ENCODE data around the gene M1AP. TPM values are rescaled to one million over a fixed set of nuclear protein-coding genes. Genes with fewer than 3 reads are reported as not detected.

Gene M1AP
- total RNA-seq, 4 donors from 2014 or later, result 0.19 TPM; not detected in 3

DNA sequence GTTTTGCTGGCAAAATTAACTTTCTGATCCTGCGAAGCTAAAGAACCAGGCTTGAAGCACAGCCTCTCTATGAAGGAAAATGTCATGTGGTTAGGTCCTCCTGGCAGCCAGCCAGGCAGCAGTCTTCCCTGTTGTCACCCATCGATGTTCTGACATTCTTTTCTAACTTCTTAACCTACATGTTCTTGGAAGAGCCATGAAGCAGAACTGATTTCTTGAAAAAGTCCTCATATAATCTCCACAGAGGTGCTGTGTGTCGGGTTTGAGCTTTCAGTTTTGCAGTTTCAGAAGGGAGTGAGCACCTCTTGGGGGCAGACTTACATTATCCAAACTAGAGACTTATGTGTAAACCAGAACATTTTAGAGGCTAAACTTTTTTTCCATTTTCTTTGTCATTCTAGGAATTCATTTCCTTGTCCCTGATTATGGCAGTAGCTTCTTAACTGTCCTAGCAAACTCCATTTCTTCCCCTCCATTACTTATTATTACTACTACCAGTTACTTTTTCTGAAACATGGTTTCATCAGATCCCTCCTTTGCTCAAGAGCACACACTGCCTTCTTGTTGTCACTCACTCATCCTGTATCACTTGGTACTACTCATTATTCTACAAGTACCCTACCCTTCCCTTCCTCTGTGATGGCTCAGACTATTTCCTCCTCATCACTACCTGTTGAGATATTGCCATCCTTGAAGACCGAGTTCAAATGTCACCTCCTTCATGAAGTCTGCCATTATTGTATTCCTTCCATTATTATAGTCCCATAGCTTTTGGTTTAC is 62.5 kb downstream of the M1AP start:
- Histone ChIP-seq H3K4me3 (no peak overlapping the region), H3K27me3 (peaks cover 0 to 23% (median 0%) of the 10 kb centered on the region in 4 donors), H3K36me3 (no peaks in the 10 kb centered on the region), H3K27ac (no peak overlapping the region), H3K4me1 (no peaks in the 10 kb centered on the region), H3K9me3 (no peaks in the 10 kb centered on the region)
- WGBS, 2 donors, result 45 to 48% methylated on average over 4 of the region's 4 CpGs
- no peak for DNase-seq
- TF ChIP-seq POLR2A (IDR thresholded peaks at IDR 0.05), result no peak
- TF ChIP-seq, protein P1, sequence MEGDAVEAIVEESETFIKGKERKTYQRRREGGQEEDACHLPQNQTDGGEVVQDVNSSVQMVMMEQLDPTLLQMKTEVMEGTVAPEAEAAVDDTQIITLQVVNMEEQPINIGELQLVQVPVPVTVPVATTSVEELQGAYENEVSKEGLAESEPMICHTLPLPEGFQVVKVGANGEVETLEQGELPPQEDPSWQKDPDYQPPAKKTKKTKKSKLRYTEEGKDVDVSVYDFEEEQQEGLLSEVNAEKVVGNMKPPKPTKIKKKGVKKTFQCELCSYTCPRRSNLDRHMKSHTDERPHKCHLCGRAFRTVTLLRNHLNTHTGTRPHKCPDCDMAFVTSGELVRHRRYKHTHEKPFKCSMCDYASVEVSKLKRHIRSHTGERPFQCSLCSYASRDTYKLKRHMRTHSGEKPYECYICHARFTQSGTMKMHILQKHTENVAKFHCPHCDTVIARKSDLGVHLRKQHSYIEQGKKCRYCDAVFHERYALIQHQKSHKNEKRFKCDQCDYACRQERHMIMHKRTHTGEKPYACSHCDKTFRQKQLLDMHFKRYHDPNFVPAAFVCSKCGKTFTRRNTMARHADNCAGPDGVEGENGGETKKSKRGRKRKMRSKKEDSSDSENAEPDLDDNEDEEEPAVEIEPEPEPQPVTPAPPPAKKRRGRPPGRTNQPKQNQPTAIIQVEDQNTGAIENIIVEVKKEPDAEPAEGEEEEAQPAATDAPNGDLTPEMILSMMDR (IDR thresholded peaks at IDR 0.05), result no peak
- intact Hi-C loops (cut with DNase I), result loop anchor here (10.0 kb wide), 1 partner anchor 101 kb away; the partner anchor contains the start of genes CCDC142 and TTC31

DNA sequence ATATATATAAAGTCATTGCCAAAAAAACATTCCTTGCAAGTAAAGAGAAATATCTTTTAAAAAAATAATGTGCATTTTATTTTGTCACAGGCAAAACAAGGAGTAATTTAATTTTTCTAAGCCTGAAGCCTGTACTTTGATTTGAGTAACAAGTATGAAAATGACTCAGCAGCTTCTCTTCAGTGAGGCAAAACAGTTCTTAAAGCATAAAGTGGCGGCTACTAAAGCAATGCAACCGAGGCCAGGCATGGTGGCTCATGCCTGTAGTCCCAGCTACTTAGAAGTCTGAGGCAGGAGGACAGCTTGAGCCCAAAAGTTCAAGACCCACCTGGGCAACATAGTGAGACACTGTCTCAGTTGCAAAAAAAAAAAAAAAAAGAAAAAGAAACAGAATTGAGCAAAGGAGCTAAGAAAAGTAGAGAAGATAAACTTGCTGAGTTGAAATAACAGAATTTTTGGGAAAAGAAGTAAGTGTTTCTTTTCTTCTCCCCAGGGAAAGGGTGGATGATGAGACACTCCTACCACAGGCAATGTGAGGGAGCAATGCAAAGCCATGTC is 64.0 kb downstream of the M1AP start:
- TF ChIP-seq POLR2A (IDR thresholded peaks at IDR 0.05), result no peak
- TF ChIP-seq, protein P1 (IDR thresholded peaks at IDR 0.05), result no peak
- H3K36me3 ChIP-seq, result no peaks in the 10 kb centered on the region
- no peak overlapping the region for H3K27ac ChIP-seq
- whole genome bisulfite sequencing, 2 donors, result 19 to 30% methylated on average over 2 of the region's 2 CpGs
- H3K9me3 ChIP-seq, result no peaks in the 10 kb centered on the region
- no peak overlapping the region for H3K4me3 ChIP-seq
- peaks cover 0 to 9% (median 0%) of the 10 kb centered on the region in 4 donors for H3K27me3 ChIP-seq
- no peaks in the 10 kb centered on the region for H3K4me1 ChIP-seq
- no peak for DNase-seq
- intact Hi-C loops (cut with DNase I), result loop anchor here (10.0 kb wide), 1 partner anchor 99 kb away; the partner anchor contains the start of genes CCDC142 and TTC31

DNA sequence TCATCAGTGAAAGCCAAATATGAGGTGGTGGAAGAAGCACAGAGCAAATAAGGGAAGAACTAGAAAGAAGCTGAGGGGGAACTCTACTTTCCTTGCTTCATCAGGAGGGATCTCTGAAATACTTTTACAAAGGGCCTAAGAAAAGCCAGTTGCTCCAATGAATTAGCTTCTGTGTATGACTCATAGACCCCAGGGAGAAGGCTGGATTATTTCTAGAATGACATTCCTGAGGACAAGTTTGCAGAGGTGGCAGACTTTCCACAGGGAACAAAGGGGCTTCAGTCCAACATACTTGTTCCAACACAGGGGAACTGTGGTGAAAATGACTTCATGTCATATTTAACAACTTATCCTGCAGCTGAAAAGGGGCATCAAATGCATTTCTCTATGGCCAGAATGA is 64.6 kb downstream of the M1AP start:
- Histone ChIP-seq H3K4me1 (no peaks in the 10 kb centered on the region), H3K4me3 (no peak overlapping the region), H3K27me3 (peaks cover 0 to 2% (median 0%) of the 10 kb centered on the region in 4 donors), H3K9me3 (no peaks in the 10 kb centered on the region), H3K36me3 (no peaks in the 10 kb centered on the region), H3K27ac (no peak overlapping the region)
- DNase-seq, result no peak
- intact Hi-C loops (cut with DNase I), result loop anchor here (10.0 kb wide), 1 partner anchor 99 kb away; the partner anchor contains the start of genes CCDC142 and TTC31
- no peak for TF ChIP-seq POLR2A (IDR thresholded peaks at IDR 0.05)
- TF ChIP-seq, protein P1 (IDR thresholded peaks at IDR 0.05), result no peak

DNA sequence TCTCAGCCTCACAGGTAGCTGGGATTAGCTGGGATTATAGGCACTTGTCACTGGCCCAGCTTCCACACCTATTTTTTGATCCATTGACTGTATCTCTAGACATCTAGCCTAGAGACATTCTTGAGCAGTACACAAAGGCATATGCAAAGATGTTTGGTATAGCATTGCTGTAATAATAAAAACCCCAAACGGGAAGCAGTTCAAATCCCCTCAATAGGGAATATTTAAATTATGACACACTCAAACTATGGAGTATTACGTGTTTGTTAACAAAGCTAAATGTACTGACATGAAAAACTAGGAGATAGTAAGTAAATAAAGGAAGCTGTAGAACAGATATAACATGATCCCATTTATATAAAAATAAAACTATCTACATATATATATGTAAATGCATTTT is 65.9 kb downstream of the M1AP start:
- H3K4me1 ChIP-seq, result no peaks in the 10 kb centered on the region
- no peak overlapping the region for H3K27ac ChIP-seq
- H3K9me3 ChIP-seq, result no peaks in the 10 kb centered on the region
- no peaks in the 10 kb centered on the region for H3K36me3 ChIP-seq
- H3K27me3 ChIP-seq, result no peaks in the 10 kb centered on the region
- TF ChIP-seq, protein P1 (IDR thresholded peaks at IDR 0.05), result no peak
- no peak for TF ChIP-seq POLR2A (IDR thresholded peaks at IDR 0.05)
- no peak overlapping the region for H3K4me3 ChIP-seq
- DNase-seq, result no peak
- 47 to 67% methylated on average over 2 of the region's 2 CpGs for WGBS, 2 donors
- intact Hi-C loops (cut with DNase I), result loop anchor here (10.0 kb wide), 1 partner anchor 97 kb away; the partner anchor contains the start of genes CCDC142 and TTC31

- H3K9me3 ChIP-seq, result no peaks in the 10 kb centered on the region
- no peak overlapping the region for H3K4me3 ChIP-seq
- no peaks in the 10 kb centered on the region for H3K36me3 ChIP-seq
- no peak overlapping the region for H3K27ac ChIP-seq
- WGBS, 2 donors, result 84 to 94% methylated on average over 3 of the region's 3 CpGs
- DNase-seq, result no peak
- intact Hi-C loops (cut with DNase I), result loop anchor here (10.0 kb wide), 1 partner anchor 97 kb away; the partner anchor contains the start of genes CCDC142 and TTC31
- H3K27me3 ChIP-seq, result peaks cover 0 to under 1% (median 0%) of the 10 kb centered on the region in 4 donors
- H3K4me1 ChIP-seq, result no peaks in the 10 kb centered on the region
- TF ChIP-seq, protein P1 (IDR thresholded peaks at IDR 0.05), result no peak
- no peak for TF ChIP-seq POLR2A (IDR thresholded peaks at IDR 0.05)
Measured at GRCh38 chr2:74581463-74581862, 66.7 kb downstream of the M1AP start.

All from esophagus squamous epithelium (tissue), 5 donors.